PC-3 (cell line): ENCODE results near the gene KSR2.

Experiments used
- EZH2 ChIP-seq: fragments of 300-600 bp; sonication (generic); IDR thresholded peaks from one replicate; pipeline ENCODE4 v1.6.1; 2017; ENCODE audit warnings: antibody characterized with exemption, mild to moderate bottlenecking, low read length; ENCODE audit not compliant: unreplicated experiment
- TF ChIP-seq, protein P1 (sequence below): fragments of 300-600 bp; sonication (generic); conservative IDR thresholded peaks from 2 replicates; pipeline ENCODE4 v1.5.1; 2017; ENCODE audit warnings: antibody characterized with exemption, low read depth, mild to moderate bottlenecking, low read length

DNA sequence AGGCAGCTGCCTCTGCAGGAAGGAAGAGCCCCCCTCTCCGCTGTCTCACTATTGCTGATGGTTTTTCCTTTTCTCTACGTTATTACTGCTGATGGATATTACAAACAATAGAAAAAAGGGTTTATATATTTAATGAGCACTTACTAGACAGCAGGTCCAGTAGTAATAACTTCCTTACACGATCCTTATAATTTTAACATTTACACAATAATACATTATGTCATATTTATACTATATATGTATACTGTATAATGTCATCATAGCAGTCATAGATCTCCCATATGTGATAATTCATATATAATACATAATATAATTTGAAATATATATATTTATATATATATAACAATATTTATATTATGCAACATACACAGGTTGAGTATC is 92.4 kb downstream of the KSR2 start:
- TF ChIP-seq, protein P1, sequence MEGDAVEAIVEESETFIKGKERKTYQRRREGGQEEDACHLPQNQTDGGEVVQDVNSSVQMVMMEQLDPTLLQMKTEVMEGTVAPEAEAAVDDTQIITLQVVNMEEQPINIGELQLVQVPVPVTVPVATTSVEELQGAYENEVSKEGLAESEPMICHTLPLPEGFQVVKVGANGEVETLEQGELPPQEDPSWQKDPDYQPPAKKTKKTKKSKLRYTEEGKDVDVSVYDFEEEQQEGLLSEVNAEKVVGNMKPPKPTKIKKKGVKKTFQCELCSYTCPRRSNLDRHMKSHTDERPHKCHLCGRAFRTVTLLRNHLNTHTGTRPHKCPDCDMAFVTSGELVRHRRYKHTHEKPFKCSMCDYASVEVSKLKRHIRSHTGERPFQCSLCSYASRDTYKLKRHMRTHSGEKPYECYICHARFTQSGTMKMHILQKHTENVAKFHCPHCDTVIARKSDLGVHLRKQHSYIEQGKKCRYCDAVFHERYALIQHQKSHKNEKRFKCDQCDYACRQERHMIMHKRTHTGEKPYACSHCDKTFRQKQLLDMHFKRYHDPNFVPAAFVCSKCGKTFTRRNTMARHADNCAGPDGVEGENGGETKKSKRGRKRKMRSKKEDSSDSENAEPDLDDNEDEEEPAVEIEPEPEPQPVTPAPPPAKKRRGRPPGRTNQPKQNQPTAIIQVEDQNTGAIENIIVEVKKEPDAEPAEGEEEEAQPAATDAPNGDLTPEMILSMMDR: no peak
- no peak for TF ChIP-seq EZH2
